HG02642 (cell line): ENCODE results near the gene NT5DC2.

Source experiments
- ATAC-seq: cut with Tn5 transposase; IDR thresholded peaks from one replicate; pipeline ENCODE4 v1.9.1; 2021; ENCODE audit warnings: mild to moderate bottlenecking; ENCODE audit not compliant: unreplicated experiment, poor library complexity

NT5DC2 gene

DNA sequence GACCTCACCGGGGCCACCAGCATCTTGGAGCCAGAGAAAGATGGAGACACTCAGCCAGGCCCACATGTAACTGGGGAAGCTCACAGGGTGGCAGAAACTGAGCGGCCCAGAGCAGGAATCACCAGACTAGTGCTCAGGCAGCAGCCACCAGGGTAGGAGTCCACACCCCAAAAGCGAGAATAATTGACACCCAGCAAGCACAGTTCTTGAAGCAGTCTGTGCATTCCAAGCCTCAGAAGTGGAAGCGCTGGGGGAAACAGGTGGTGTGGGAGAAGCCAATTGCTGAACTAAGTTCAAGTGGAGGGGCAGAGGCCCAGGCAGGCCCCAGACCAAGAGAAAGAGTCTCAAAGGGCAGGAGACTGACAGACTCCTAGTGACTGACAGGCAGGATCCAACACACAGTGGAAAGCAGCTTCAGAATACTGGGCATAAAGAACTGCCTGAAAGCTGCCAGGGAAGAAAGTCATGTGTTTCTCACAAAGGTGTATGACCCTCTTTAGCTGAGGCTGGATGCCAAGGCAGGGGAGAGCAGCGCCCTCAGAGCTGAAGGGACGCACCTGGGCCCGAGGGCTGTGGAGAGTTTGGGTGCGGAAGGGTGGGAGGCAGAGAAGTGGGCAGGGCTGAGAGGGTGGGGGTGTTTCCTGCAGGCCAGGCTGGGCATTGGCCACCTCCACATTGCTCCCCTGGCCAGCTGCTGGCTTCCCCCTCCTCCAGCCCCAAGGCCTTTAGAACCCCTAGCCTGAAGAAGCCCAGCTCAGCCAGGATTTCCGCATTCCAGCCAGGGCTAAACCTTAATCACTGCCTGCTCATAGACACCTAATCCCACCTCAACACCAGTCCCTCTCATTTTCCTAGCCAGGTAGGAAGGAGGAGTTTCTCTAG is 7.7 kb downstream of the NT5DC2 start:
- ATAC-seq = no peak

DNA sequence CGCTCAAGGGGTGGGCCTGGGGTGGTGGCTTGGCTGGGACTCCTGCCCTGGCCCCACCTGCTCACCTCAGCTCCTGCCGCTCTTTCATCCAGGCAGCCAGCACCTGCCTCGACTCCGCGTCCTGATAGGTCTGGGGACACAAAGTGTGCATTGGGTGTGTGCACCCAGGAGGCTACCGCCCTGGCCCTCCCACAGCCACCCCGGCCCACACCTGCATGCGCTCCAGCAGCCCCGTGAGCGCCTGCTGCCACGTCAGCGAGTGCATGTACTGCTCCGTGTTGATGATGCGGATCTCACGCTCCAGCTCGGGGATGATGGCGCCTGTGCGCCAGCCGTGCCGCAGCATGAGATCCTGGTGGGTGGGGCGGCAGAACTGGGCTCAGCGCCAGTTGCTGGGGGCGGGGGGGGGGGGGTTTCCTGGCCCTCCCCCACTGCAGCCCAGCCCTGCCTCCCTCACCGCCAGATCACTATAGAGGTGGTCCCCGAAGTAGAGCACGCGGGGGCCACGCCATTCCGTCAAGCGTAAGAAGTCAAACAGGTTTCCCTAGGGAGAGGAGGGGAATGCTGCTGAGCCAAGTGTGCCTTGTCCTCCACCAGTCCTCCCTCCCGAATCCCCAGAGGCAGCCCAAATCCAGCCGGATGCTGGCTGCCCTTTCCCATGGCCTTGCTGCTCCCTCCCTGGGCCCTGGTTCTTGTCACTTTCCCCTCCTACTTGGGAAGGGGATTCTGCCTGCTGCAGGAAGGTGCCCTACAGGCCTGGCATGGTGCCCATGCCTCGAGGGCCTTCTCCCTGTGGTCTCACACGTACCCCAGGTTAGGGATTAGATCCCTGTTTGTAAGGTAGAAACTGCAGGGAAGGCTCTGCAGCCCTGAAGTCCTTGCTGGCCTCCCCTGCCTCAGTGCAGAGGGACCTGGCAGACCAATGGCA is 8.6 kb downstream of the NT5DC2 start:
- ATAC-seq = no peak

DNA sequence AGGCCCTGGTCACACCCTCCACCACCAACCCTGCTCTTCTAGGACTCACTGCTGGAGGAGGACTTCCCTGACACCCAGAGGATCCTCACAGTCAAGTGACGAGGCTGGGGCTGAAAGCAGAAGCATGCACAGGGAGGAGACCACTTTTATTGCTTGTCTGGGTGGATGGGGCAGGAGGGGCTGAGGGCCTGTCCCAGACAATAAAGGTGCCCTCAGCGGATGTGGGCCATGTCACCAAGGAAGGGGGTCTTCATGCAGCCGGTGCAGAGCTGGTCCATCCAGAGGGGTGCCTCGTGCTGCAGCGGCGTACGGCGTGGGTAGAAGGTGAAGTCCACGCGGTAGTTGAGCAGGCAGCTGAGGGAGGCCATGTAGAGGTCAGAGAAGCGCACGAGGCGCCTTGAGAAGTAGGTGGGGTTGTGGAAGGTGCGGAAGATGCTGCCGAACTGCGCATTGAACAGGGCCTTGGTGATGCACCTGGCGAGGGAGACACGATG is 9.4 kb downstream of the NT5DC2 start:
- ATAC-seq = no peak

DNA sequence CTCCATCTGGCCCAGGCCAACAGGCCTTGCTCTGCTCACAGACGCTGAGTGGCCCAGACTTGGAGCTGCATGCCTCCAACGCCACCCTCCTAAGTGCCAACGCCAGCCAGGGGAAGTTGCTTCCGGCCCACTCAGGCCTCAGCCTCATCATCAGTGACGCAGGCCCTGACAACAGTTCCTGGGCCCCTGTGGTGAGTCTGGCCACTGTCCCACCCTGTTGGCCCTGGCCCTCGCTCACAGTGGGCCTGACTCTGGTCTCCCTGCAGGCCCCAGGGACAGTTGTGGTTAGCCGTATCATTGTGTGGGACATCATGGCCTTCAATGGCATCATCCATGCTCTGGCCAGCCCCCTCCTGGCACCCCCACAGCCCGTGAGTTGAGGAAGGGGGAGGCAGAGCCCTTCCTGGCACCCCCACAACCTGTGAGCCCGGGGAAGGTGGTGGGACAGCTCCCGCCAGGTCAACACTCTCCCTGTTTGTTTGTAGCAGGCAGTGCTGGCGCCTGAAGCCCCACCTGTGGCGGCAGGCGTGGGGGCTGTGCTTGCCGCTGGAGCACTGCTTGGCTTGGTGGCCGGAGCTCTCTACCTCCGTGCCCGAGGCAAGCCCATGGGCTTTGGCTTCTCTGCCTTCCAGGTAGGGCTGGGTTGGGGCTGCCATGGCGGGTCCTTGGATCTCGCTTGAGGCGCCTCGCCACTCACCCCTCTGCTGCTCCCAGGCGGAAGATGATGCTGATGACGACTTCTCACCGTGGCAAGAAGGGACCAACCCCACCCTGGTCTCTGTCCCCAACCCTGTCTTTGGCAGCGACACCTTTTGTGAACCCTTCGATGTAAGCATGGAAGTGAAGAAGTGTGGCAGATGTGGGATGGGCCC is 10.0 kb downstream of the NT5DC2 start:
- ATAC-seq = no peak

DNA sequence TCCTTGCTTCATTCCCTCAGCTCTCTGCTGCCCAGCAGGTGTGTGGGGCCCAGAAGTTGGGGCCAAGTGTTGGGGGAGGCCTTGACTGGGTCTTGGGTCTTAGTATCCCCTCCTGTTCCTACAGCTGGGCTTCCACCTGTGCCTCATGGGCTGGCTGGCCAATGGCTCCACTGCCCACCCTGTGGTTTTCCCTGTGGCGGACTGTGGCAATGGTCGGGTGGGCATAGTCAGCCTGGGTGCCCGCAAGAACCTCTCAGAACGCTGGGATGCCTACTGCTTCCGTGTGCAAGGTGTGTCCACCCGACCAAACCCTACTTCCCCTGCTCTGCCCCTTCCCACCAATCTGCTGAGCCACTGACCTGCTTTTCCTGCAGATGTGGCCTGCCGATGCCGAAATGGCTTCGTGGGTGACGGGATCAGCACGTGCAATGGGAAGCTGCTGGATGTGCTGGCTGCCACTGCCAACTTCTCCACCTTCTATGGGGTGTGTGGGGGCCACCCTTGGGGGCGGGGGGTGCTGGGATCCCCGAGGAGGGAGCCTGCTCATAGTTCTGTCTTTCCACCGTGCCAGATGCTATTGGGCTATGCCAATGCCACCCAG is 10.9 kb downstream of the NT5DC2 start:
- no peak for ATAC-seq

DNA sequence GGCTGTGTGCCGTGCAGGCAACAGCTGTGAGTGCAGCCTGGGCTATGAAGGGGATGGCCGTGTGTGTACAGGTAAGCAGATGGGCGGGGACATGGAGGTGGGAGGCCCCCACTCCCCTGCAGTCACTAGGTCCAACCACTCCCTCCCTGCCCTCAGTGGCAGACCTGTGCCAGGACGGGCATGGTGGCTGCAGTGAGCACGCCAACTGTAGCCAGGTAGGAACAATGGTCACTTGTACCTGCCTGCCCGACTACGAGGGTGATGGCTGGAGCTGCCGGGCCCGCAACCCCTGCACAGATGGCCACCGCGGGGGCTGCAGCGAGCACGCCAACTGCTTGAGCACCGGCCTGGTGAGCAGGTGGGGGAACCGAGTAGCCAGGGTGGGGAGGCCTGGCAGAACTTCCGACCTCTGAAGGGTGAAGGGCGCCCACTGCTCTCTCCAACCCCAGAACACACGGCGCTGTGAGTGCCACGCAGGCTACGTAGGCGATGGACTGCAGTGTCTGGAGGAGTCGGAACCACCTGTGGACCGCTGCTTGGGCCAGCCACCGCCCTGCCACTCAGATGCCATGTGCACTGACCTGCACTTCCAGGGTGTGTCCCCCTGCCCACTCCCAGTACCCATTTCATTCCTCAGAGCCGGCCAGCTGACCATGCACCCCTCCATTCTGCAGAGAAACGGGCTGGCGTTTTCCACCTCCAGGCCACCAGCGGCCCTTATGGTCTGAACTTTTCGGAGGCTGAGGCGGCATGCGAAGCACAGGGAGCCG is 11.6 kb downstream of the NT5DC2 start:
- ATAC-seq = no peak

DNA sequence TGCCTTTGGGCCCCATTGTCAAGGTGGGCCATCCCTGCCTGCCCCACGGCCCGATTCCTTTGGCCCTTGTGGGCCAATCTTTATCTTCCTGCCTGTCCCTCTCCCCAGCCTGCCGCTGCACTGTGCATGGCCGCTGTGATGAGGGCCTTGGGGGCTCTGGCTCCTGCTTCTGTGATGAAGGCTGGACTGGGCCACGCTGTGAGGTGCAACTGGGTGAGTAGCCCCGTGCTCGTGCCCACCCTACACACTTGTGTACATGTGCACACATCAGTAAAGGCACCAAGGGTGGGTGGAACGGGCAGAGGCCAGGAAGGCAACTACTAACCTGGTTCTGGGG is 12.2 kb downstream of the NT5DC2 start:
- ATAC-seq = no peak

DNA sequence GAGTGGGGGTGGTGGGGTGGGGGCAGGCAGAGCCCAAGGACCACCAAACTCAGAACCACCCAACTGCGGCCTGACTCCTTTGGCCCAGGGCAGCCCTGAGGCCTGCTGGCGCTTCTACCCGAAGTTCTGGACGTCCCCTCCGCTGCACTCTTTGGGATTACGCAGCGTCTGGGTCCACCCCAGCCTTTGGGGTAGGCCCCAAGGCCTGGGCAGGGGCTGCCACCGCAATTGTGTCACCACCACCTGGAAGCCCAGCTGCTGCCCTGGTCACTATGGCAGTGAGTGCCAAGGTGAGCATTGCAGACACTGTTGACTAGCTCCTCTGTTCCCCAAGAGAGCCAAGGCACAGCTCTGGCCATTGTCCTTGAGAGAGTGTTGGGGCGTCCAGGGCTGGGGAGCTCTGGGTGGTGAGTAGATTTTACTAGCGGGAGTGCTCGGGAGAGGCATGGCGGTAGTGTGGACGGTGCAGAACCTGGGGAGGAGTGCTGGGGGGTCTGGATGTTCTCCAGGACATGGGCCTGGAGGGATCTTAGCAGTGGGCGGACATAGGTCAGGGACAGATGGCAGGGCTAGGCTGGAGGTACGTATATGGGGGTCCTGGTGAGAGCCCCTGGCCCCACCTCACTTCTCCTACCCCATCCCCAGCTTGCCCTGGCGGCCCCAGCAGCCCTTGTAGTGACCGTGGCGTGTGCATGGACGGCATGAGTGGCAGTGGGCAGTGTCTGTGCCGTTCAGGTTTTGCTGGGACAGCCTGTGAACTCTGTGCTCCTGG is 12.8 kb downstream of the NT5DC2 start:
- ATAC-seq = no peak

DNA sequence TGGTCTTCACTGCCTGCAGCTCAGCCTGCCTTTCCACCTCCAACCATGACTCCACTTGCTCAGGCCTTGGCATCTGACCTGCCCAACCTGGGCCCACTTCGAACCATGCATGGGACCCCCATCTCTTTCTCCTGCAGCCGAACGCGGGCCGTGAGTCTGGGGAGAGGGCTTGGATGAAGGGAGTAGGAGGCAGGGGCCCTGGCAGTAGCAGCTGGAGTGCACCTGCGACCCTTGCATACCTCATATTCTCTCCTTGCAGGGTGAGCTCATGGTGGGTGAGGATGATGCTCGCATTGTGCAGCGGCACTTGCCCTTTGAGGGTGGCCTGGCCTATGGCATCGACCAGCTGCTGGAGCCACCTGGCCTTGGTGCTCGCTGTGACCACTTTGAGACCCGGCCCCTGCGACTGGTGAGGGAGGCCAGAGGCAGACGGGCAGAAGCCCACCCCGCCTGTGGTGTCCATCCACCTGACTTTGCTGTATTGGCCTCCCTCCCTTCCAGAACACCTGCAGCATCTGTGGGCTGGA is 13.5 kb downstream of the NT5DC2 start:
- no peak for ATAC-seq

DNA sequence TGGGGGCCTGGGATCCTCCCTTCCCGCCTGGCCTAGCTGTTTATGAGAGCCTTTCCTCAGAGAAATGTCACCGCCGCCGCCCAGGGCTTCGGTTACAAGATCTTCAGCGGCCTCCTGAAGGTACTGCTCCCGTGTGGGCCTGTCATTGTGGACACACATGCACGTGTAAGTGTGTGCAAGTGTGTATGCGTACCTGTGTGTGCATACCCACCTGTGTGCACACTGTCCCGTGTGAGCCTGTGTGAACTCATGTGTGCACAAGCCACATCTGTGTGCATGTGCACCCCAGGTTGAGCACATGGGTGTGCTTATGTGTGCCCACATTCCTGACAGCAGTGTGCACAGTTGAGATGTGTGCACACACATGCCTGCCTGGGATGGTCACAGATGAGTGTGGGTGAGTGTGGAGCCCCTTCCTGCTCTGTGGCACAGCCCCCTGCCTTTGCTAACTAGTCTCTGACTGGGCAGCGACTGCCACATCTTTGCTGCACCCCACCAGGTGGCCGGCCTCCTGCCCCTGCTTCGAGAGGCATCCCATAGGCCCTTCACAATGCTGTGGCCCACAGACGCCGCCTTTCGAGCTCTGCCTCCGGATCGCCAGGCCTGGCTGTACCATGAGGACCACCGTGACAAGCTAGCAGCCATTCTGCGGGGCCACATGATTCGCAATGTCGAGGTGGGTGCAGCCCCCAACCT is 14.1 kb downstream of the NT5DC2 start:
- no peak for ATAC-seq

DNA sequence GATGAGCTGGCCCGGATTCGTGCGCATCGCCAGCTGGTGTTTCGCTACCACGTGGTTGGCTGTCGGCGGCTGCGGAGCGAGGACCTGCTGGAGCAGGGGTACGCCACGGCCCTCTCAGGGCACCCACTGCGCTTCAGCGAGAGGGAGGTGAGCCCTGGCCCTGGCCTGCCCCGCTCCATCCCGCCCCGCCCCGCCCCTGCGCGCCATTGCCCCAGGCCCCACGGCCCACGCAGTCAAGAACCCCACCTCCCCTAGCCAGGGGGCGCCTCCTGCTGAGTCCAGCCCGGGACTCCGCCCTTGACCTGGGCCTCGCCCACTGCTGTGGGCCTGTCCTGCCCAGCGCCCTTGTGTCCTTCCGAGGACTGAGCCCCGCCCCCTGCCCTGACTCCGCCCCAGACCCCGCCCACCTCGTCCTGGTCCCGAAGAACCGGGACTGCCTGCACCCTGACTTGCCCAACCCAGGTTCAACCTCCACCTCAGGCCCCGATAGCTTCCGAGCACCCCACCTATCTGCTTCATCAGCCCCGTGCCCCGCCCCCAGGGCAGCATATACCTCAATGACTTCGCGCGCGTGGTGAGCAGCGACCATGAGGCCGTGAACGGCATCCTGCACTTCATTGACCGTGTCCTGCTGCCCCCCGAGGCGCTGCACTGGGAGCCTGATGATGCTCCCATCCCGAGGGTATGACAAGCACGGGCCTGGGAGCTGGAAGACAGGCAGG is 14.8 kb downstream of the NT5DC2 start:
- no peak for ATAC-seq

DNA sequence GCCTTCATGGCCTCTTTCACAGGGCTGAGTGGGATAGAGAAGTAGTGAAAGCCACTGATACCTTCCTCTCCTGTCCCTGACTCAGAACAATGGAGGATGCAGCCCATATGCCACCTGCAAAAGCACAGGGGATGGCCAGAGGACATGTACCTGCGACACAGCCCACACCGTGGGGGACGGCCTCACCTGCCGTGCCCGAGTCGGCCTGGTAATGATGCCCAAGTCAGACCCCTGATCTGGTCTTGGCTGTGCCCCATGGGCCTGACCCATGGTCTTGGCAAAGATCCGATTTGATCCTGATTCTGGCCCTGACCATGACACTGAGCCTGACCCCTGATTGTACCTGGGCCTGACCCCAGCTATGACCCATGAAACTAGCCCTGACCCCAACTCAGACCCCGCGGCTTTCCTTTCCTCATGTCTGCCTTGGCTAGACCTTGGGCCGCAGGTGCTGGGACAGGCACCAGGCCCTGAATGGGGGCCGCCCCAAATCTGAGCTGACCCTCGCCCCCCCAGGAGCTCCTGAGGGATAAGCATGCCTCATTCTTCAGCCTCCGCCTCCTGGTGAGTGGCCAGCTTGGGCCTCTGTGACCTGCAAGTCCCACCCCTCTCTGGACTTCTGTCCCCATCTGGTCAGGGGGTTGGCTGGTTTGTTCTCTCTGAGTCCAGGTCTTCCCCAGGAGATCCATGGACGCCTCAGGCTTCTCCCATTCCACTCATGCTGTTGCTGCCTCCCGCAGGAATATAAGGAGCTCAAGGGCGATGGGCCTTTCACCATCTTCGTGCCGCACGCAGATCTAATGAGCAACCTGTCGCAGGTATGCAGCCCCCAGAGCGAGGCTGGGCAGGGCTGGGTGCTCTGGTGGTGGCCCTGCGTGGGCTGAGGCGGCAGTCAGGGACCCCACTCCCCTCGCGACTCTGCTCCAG is 15.6 kb downstream of the NT5DC2 start:
- no peak for ATAC-seq

DNA sequence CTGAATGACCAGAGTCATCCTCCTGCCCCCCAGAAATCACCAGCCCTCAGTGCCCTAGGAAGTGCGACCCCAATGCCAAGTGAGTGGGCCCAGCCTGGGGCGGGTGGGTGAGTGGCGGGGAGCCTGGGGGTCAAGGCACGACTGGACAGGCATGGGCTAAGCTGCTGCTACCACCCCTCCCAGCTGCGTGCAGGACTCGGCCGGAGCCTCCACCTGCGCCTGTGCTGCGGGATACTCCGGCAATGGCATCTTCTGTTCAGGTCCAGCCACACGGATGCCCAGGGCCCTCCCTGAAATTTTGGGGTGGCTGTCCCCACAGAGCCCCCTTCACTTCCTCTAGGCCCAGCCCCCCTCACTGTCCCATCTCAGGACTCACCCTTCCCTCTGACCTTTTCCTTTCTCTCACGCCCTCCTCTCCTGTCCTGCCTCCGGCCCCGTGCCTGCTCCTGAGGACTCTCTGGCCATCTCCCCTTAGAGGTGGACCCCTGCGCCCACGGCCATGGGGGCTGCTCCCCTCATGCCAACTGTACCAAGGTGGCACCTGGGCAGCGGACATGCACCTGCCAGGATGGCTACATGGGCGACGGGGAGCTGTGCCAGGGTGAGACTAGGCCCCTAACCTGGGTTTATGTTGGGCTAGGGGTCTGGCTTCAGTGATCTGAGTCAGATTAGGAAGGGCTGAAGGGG is 17.0 kb downstream of the NT5DC2 start:
- ATAC-seq = no peak

DNA sequence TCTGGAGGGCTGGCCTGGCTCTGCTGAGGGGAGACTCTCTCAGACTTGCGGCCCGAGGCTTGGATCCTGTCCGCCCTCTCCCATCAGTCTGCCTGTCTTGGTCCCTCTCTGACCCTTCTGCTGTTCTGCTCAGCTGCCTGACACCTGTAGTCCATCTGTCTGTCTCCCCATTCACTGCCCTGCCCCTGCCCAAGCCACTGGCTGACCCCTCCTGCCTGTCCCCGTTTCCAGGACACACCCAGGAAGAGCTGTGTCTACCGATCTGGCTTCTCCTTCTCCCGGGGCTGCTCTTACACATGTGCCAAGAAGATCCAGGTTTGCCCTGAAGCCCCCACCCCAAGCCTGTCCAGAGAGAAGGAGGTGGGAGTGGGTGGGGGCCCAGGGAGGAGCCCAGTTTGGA is 18.5 kb downstream of the NT5DC2 start:
- ATAC-seq = no peak

DNA sequence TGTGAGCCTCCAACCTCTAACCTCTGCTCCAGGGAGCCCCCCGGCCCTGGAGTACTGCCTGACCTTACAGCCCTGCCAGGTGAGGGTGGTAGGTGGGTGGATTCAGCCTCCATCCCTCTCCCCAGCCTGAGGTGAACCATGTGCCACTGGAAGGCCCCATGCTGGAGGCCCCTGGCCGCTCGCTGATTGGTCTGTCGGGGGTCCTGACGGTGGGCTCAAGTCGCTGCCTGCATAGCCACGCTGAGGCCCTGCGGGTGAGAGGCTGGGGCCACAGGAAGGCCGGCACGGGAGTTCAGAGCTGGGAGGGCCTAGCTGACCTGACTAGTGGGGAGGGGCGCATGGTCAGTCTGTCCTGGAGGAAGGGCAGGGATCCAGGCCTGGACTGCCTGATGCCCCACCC is 19.1 kb downstream of the NT5DC2 start:
- ATAC-seq = no peak
